Measurements from ENCODE around the gene KDM5C. TPM values are rescaled to one million over a fixed set of nuclear protein-coding genes. Genes with fewer than 3 reads are reported as not detected.

The KDM5C gene
- total RNA-seq, 2 donors from 2014 or later = 115 to 130 TPM

GRCh38 chrX:53196678-53197077, 28.3 kb downstream of the KDM5C start:
- Histone ChIP-seq H3K27ac (no peak overlapping the region), H3K36me3 (peaks cover 45% of the 10 kb centered on the region), H3K4me3 (no peak overlapping the region), H3K9me3 (no peaks in the 10 kb centered on the region), H3K27me3 (no peaks in the 10 kb centered on the region), H3K4me1 (no peaks in the 10 kb centered on the region), H3K9ac (ENCODE audit: low read depth in 2 of 2, low read length in 2 of 2) (no peak overlapping the region)
- DNase-seq = no peak
- intact Hi-C loops (cut with DNase I) = no loop called here
- TF ChIP-seq CTCF (IDR thresholded peaks at IDR 0.05) = no peak

- no peak for DNase-seq
- H3K27me3 ChIP-seq = no peaks in the 10 kb centered on the region
- TF ChIP-seq CTCF (IDR thresholded peaks at IDR 0.05) = no peak
- no peaks in the 10 kb centered on the region for H3K9me3 ChIP-seq
- peaks cover 32% of the 10 kb centered on the region for H3K36me3 ChIP-seq
- no peak overlapping the region for H3K4me3 ChIP-seq
- no peak overlapping the region for H3K27ac ChIP-seq
- H3K4me1 ChIP-seq = no peaks in the 10 kb centered on the region
- intact Hi-C loops (cut with DNase I) = no loop called here
- H3K9ac ChIP-seq (ENCODE audit: low read depth in 2 of 2, low read length in 2 of 2) = no peak overlapping the region
Observed at GRCh38 chrX:53195401-53195800, 29.6 kb downstream of the KDM5C start.

GRCh38 chrX:53194308-53194707, 30.7 kb downstream of the KDM5C start:
- peaks cover 29% of the 10 kb centered on the region for H3K36me3 ChIP-seq
- no peak overlapping the region for H3K9ac ChIP-seq (ENCODE audit: low read depth in 2 of 2, low read length in 2 of 2)
- intact Hi-C loops (cut with DNase I) = no loop called here
- TF ChIP-seq CTCF (IDR thresholded peaks at IDR 0.05) = no peak
- no peaks in the 10 kb centered on the region for H3K4me1 ChIP-seq
- no peak overlapping the region for H3K4me3 ChIP-seq
- H3K27ac ChIP-seq = no peak overlapping the region
- no peak for DNase-seq
- no peaks in the 10 kb centered on the region for H3K9me3 ChIP-seq
- no peaks in the 10 kb centered on the region for H3K27me3 ChIP-seq

- Histone ChIP-seq H3K36me3 (peaks cover 21% of the 10 kb centered on the region), H3K9ac (ENCODE audit: low read depth in 2 of 2, low read length in 2 of 2) (no peak overlapping the region), H3K4me3 (no peak overlapping the region), H3K27me3 (no peaks in the 10 kb centered on the region), H3K4me1 (no peaks in the 10 kb centered on the region), H3K9me3 (no peaks in the 10 kb centered on the region), H3K27ac (no peak overlapping the region)
- intact Hi-C loops (cut with DNase I) = no loop called here
- no peak for DNase-seq
- TF ChIP-seq CTCF (IDR thresholded peaks at IDR 0.05) = no peak
Observed at GRCh38 chrX:53193093-53193492, 31.9 kb downstream of the KDM5C start.

- H3K27me3 ChIP-seq = no peaks in the 10 kb centered on the region
- no peak overlapping the region for H3K9ac ChIP-seq (ENCODE audit: low read depth in 2 of 2, low read length in 2 of 2)
- DNase-seq = no peak
- no peak overlapping the region for H3K27ac ChIP-seq
- no peak for TF ChIP-seq CTCF (IDR thresholded peaks at IDR 0.05)
- H3K36me3 ChIP-seq = peaks cover 12% of the 10 kb centered on the region
- no peaks in the 10 kb centered on the region for H3K9me3 ChIP-seq
- intact Hi-C loops (cut with DNase I) = no loop called here
- H3K4me3 ChIP-seq = no peak overlapping the region
- H3K4me1 ChIP-seq = no peaks in the 10 kb centered on the region
Observed at GRCh38 chrX:53190363-53190960, 34.5 kb downstream of the KDM5C start.
